Type B pancreatic cell (in vitro differentiated cells): ENCODE measurements around the gene DSP. TPM values are rescaled to one million over a fixed set of nuclear protein-coding genes. Genes with fewer than 3 reads are reported as not detected.
A peak's percentile ranks its signal among the peaks of the same experiment; 100 is the strongest.

Source experiments
- DNase-seq: peaks from one replicate; pipeline ENCODE4 v3.0.0; 2021; ENCODE audit warnings: mixed read lengths; ENCODE audit not compliant: unreplicated experiment; ENCODE audit errors: extremely low spot score
- H3K27ac Mint-ChIP-seq: 2 replicates; pipeline ENCODE4 v1.8.0; 2021; ENCODE audit warnings: mild to moderate bottlenecking, mixed read lengths
- H3K27me3 Mint-ChIP-seq: 2 replicates; pipeline ENCODE4 v1.8.0; 2021; ENCODE audit warnings: mixed read lengths
- H3K36me3 Mint-ChIP-seq: 2 replicates; pipeline ENCODE4 v1.8.0; 2021; ENCODE audit warnings: mixed read lengths
- H3K4me1 Mint-ChIP-seq: one replicate; pipeline ENCODE4 v1.8.0; 2021; ENCODE audit warnings: mixed read lengths; ENCODE audit not compliant: unreplicated experiment
- H3K4me3 Mint-ChIP-seq: 2 replicates; pipeline ENCODE4 v1.8.0; 2021; ENCODE audit warnings: mild to moderate bottlenecking, mixed read lengths
- H3K9me3 Mint-ChIP-seq: 2 replicates; pipeline ENCODE4 v1.8.0; 2021; ENCODE audit warnings: mixed read lengths
- CTCF ChIP-seq: fragments of 200-600 bp; sonication (generic); conservative IDR thresholded peaks from 2 replicates; pipeline ENCODE4 v1.5.0; 2021; ENCODE audit warnings: antibody characterized with exemption, mild to moderate bottlenecking
- total RNA-seq: library from RNA; stranded (reverse); gene quantifications from 2 replicates; pipeline ENCODE4 v1.2.1, GENCODE V29; 2021; ENCODE audit warnings: low replicate concordance

Gene DSP
- total RNA-seq, 1 donor from 2014 or later, result 210 TPM

- H3K36me3 Mint-ChIP-seq, result peaks cover 33% of the 10 kb centered on the region
- no peak for DNase-seq
- no peak overlapping the region for H3K27ac Mint-ChIP-seq
- H3K9me3 Mint-ChIP-seq, result no peaks in the 10 kb centered on the region
- no peak for TF ChIP-seq CTCF
- H3K4me1 Mint-ChIP-seq, result no peaks in the 10 kb centered on the region
- no peak overlapping the region for H3K4me3 Mint-ChIP-seq
- H3K27me3 Mint-ChIP-seq, result no peaks in the 10 kb centered on the region
Measured at GRCh38 chr6:7580927-7581618, 39.6 kb downstream of the DSP start.

- H3K27me3 Mint-ChIP-seq, result no peaks in the 10 kb centered on the region
- no peak for TF ChIP-seq CTCF
Measured at GRCh38 chr6:7585287-7585930, 43.9 kb downstream of the DSP start.

DNA sequence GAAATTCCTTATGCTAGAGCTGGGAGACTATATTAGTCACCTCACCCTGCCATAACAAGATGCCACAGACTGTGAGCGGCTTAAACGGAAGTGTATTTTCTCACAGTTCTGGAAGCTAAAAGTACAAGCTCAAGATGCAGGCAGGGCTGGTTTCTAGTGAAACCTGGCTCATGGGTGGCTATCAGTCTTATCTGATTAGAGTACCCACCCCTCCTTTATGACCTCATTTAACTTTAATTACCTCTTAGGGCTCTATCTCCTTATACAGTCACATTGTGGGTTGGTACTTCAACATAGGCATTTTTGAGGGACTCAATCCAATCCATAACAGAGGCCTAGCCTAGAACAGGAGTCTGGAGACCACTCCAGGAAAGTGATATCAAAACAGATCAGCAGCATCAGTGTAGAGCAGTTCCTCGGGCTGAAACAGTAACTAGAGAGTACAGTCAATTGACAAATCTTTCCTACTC lies 46.2 kb downstream of the DSP start:
- DNase-seq, result no peak
- Mint-ChIP-seq H3K36me3 (peaks cover 25% of the 10 kb centered on the region), H3K27me3 (no peaks in the 10 kb centered on the region), H3K4me3 (peak overlapping the region; percentile 61), H3K27ac (peak overlapping the region; percentile 88), H3K4me1 (peaks cover 32% of the 10 kb centered on the region), H3K9me3 (no peaks in the 10 kb centered on the region)
- no peak for TF ChIP-seq CTCF

More at GRCh38 chr6:7585287-7585930, 43.9 kb downstream of the DSP start:
- Mint-ChIP-seq H3K9me3 (no peaks in the 10 kb centered on the region), H3K27ac (peak overlapping the region; percentile 23), H3K36me3 (peaks cover 25% of the 10 kb centered on the region), H3K4me3 (no peak overlapping the region), H3K4me1 (peaks cover 14% of the 10 kb centered on the region)
- DNase-seq, result no peak

DNA sequence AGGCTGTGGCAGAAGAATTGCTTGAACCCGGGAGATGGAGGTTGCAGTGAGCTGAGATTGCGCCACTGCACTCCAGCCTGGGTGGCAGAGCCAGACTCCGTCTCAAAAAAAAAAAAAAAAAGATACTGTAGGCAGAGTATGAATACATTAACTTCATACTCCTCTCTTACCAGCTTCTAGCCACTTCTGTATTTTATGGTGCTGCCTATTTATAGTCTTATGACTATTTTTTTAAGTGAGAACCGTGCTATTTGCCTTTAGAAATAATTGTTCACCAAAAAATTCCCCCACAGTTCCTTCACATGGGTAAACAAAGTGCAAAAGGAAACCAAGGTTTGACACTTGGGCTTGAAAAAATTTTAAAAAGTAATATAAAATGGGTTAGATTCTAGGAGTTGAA lies 47.0 kb downstream of the DSP start:
- Mint-ChIP-seq H3K27me3 (no peaks in the 10 kb centered on the region), H3K27ac (no peak overlapping the region), H3K36me3 (peaks cover 22% of the 10 kb centered on the region), H3K9me3 (no peaks in the 10 kb centered on the region), H3K4me1 (peaks cover 34% of the 10 kb centered on the region), H3K4me3 (no peak overlapping the region)
- TF ChIP-seq CTCF, result no peak
- no peak for DNase-seq

DNA sequence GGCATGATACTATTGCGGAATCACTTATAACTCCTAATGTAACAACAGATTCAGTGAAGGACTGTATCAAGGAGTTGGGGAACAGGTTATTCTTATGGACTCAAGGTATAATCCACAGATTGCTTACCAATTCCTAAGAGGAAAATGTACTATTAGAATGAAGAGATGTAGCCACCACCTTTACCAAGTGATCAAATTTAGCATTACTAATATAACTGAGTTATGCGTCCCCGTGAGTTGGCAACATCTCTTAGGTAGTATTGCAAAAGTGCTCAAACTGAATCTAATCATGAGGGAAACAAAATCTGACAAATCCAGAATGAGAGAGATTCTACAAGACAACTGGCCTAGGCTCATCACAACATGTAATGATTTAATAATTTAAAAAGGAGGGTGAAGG lies 47.8 kb downstream of the DSP start:
- Mint-ChIP-seq H3K27me3 (no peaks in the 10 kb centered on the region), H3K27ac (peak overlapping the region; percentile 94), H3K4me3 (peak overlapping the region; percentile 100), H3K4me1 (peaks cover 34% of the 10 kb centered on the region), H3K36me3 (peaks cover 19% of the 10 kb centered on the region), H3K9me3 (no peaks in the 10 kb centered on the region)
- DNase-seq, result no peak
- TF ChIP-seq CTCF, result no peak
